B cell (primary cell): Measurements from ENCODE around the gene GATA5. TPM values are rescaled to one million over a fixed set of nuclear protein-coding genes. Genes with fewer than 3 reads are reported as not detected.

Source experiments
- ATAC-seq: fragments of 200-7000 bp; cut with Tn5 transposase; one replicate; pipeline ENCODE4 v1.10.0; 2021; ENCODE audit warnings: low read depth, mild to moderate bottlenecking, moderate number of reproducible peaks, moderate library complexity
- CTCF ChIA-PET: fragments of 350-600 bp; sonication (Branson Sonifier 250); formaldehyde crosslinking; loops from one replicate; lab custom pipeline; 2021; ENCODE audit warnings: antibody characterized with exemption, inconsistent platforms; lab: Charles Lee
- POLR2A ChIA-PET: fragments of 350-600 bp; sonication (Branson Sonifier 250); formaldehyde crosslinking; loops from one replicate; lab custom pipeline; 2021; ENCODE audit warnings: antibody characterized with exemption; lab: Charles Lee
- DNase-seq: peaks from one replicate; pipeline ENCODE4 v3.0.0; 2013
- H2AFZ ChIP-seq: 2 replicates; pipeline ENCODE4 v1.6.1; 2012; ENCODE audit warnings: mild to moderate bottlenecking, low read depth, low read length; ENCODE audit not compliant: insufficient read depth, poor library complexity, severe bottlenecking
- H3K27ac ChIP-seq, 2 donors: 1 replicate in 1 of 2; 2 replicates in 1 of 2; pipeline ENCODE4 v1.5.1; 2012 to 2013; ENCODE audit warnings: low read length in 2 of 2, mild to moderate bottlenecking in 2 of 2, moderate library complexity in 1 of 2
- H3K27me3 ChIP-seq, 4 experiments: fragments of 200-600 bp in 1 of 4; sonication (generic) in 1 of 4; replicated peaks in 1 of 4; 1 replicate in 2 of 4; 2 replicates in 2 of 4; pipeline versions ENCODE4 v1.6.1 to v1.7.0; 2013 to 2016; ENCODE audit warnings: low read length in 3 of 4, mild to moderate bottlenecking in 2 of 4, mixed read lengths in 1 of 4, moderate library complexity in 1 of 4; ENCODE audit not compliant: insufficient read depth in 4 of 4, control insufficient read depth in 3 of 4; ENCODE audit errors: control extremely low read depth in 1 of 4
- H3K36me3 ChIP-seq, 2 experiments: replicated peaks in 1 of 2; 1 replicate in 1 of 2; 2 replicates in 1 of 2; pipeline versions ENCODE4 v1.6.1 to v1.7.1; 2013; ENCODE audit warnings: low read length in 1 of 2; ENCODE audit not compliant: insufficient read depth in 2 of 2, control insufficient read depth in 1 of 2; ENCODE audit errors: control extremely low read depth in 1 of 2, extremely low read depth in 1 of 2
- H3K4me1 ChIP-seq, 2 donors: fragments of 200-600 bp in 1 of 2; sonication (generic) in 1 of 2; 1 replicate in 1 of 2; 2 replicates in 1 of 2; pipeline versions ENCODE4 v1.5.1 to v1.6.1; 2013 to 2017; ENCODE audit warnings: low read length in 2 of 2; ENCODE audit not compliant: control insufficient read depth in 2 of 2, insufficient read depth in 2 of 2
- H3K4me2 ChIP-seq: replicated peaks from 2 replicates; pipeline ENCODE3; 2012; ENCODE audit warnings: mild to moderate bottlenecking, low read depth, low read length; ENCODE audit not compliant: poor library complexity, severe bottlenecking
- H3K4me3 ChIP-seq, 5 experiments: fragments of 200-600 bp in 1 of 5; sonication (generic) in 1 of 5; 1 replicate in 3 of 5; 2 replicates in 2 of 5; pipeline versions ENCODE4 v1.5.1 to v1.7.0; 2011 to 2016; ENCODE audit warnings: low read length in 4 of 5, mild to moderate bottlenecking in 4 of 5, low read depth in 2 of 5, control low read depth in 1 of 5, moderate library complexity in 1 of 5; ENCODE audit not compliant: insufficient read depth in 1 of 5; ENCODE audit errors: control extremely low read depth in 1 of 5, extremely low read depth in 1 of 5
- H3K79me2 ChIP-seq: fragments of 200-600 bp; sonication (generic); one replicate; pipeline ENCODE4 v1.6.0; 2016; ENCODE audit warnings: low read length; ENCODE audit not compliant: control insufficient read depth, insufficient read depth
- H3K9ac ChIP-seq: fragments of 200-600 bp; sonication (generic); 2 replicates; pipeline ENCODE4 v1.6.1; 2017; ENCODE audit warnings: mild to moderate bottlenecking, low read length, moderate library complexity
- H3K9me3 ChIP-seq, 3 donors: one replicate each; pipeline versions ENCODE4 v1.6.1 to v1.7.1; 2013; ENCODE audit warnings: low read length in 2 of 3; ENCODE audit not compliant: control insufficient read depth in 2 of 3, insufficient read depth in 1 of 3; ENCODE audit errors: control extremely low read depth in 1 of 3
- H4K20me1 ChIP-seq: 2 replicates; pipeline ENCODE4 v1.6.0; 2012; ENCODE audit warnings: mild to moderate bottlenecking, low read length; ENCODE audit not compliant: insufficient read depth, control insufficient read depth, poor library complexity, severe bottlenecking
- H3K27ac Mint-ChIP-seq: one replicate; pipeline ENCODE4 v1.8.0; 2021; ENCODE audit warnings: mixed read lengths
- H3K27me3 Mint-ChIP-seq: one replicate; pipeline ENCODE4 v1.8.0; 2021; ENCODE audit warnings: mixed read lengths
- H3K4me1 Mint-ChIP-seq: one replicate; pipeline ENCODE4 v1.8.0; 2021; ENCODE audit warnings: mixed read lengths
- H3K4me3 Mint-ChIP-seq: one replicate; pipeline ENCODE4 v1.8.0; 2021; ENCODE audit warnings: mixed read lengths
- H3K9me3 Mint-ChIP-seq: one replicate; pipeline ENCODE4 v1.8.0; 2022; ENCODE audit warnings: mixed read lengths; ENCODE audit not compliant: insufficient read depth
- EZH2 ChIP-seq: IDR thresholded peaks from 2 replicates; pipeline ENCODE4 v1.6.1; 2012; ENCODE audit warnings: borderline replicate concordance, low read depth, mild to moderate bottlenecking, moderate library complexity, low read length; ENCODE audit not compliant: insufficient read depth, poor library complexity, severe bottlenecking
- WGBS: methylation state at CpG from one replicate; pipeline ENCODE4 v1.1.5; 2013; ENCODE audit warnings: missing lambda C conversion rate; ENCODE audit not compliant: insufficient coverage; 5-methylcytosine and 5-hydroxymethylcytosine counted together
- intact Hi-C: fragments of 100-400 bp; cut with micrococcal nuclease; formaldehyde crosslinking; loops from one replicate; pipeline ENCODE4 v1.10.0; 2022
- polyA plus RNA-seq: library from polyadenylated mRNA; depleted of rRNA; stranded (reverse); fragments of >200 nt; gene quantifications from 2 replicates; pipeline ENCODE4 v1.2.3, GENCODE V29; 2012
- total RNA-seq, 2 donors: library from RNA; stranded (reverse); fragments of 120-200 nt in 1 of 2; gene quantifications; 1 replicate in 1 of 2; 2 replicates in 1 of 2; pipeline versions ENCODE4 v1.2.3 to v1.2.4, GENCODE V29; 2013 to 2022
- TF ChIP-seq, protein P1 (sequence below): fragments of 200-600 bp; IDR thresholded peaks from one replicate; pipeline ENCODE4 v1.8.0; 2022; ENCODE audit warnings: antibody characterized with exemption, mild to moderate bottlenecking

Gene GATA5
- total and polyA plus RNA-seq, 2 donors (not counting 1 experiment from before 2014, with no cell fraction given) = not detected

GRCh38 chr20:62477669-62478455, 2.1 kb upstream of the GATA5 start:
- TF ChIP-seq, protein P1, sequence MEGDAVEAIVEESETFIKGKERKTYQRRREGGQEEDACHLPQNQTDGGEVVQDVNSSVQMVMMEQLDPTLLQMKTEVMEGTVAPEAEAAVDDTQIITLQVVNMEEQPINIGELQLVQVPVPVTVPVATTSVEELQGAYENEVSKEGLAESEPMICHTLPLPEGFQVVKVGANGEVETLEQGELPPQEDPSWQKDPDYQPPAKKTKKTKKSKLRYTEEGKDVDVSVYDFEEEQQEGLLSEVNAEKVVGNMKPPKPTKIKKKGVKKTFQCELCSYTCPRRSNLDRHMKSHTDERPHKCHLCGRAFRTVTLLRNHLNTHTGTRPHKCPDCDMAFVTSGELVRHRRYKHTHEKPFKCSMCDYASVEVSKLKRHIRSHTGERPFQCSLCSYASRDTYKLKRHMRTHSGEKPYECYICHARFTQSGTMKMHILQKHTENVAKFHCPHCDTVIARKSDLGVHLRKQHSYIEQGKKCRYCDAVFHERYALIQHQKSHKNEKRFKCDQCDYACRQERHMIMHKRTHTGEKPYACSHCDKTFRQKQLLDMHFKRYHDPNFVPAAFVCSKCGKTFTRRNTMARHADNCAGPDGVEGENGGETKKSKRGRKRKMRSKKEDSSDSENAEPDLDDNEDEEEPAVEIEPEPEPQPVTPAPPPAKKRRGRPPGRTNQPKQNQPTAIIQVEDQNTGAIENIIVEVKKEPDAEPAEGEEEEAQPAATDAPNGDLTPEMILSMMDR = no peak
- TF ChIP-seq EZH2 = no peak
- WGBS = 22% methylated on average over 35 of the region's 37 CpGs
- ChIA-PET CTCF (interaction anchor here (1.2 kb wide), 1 partner anchor 15 kb away, joined by 4 read pairs; no protein-coding TSS in a partner anchor), POLR2A (no interaction called here)
- H3K79me2 ChIP-seq = no peaks in the 10 kb centered on the region
- H3K9me3 Mint-ChIP-seq = no peaks in the 10 kb centered on the region
- H3K27me3 ChIP-seq = peaks cover 0 to 81% (median 33%) of the 10 kb centered on the region in 4 experiments
- DNase-seq (no peak), ATAC-seq (no peak)
- intact Hi-C loops = no loop called here
- H3K27ac Mint-ChIP-seq = no peak overlapping the region
- peaks cover 11% of the 10 kb centered on the region for H3K4me1 Mint-ChIP-seq
- H2AFZ ChIP-seq = no peak overlapping the region
- H3K9ac ChIP-seq = no peak overlapping the region
- H3K4me2 ChIP-seq = no peak overlapping the region
- no peaks in the 10 kb centered on the region for H3K36me3 ChIP-seq
- H3K4me1 ChIP-seq = peaks cover 32 to 44% of the 10 kb centered on the region in 2 donors
- H4K20me1 ChIP-seq = no peaks in the 10 kb centered on the region
- H3K4me3 Mint-ChIP-seq = no peak overlapping the region
- no peak overlapping the region for H3K27ac ChIP-seq
- no peak overlapping the region for H3K4me3 ChIP-seq
- H3K27me3 Mint-ChIP-seq = peaks cover 26% of the 10 kb centered on the region
- H3K9me3 ChIP-seq = peaks cover 0 to 3% (median 0%) of the 10 kb centered on the region in 3 donors
